OCI-LY7 (cell line): Measurements from ENCODE around the gene RLN3. TPM values are rescaled to one million over a fixed set of nuclear protein-coding genes. Genes with fewer than 3 reads are reported as not detected.

Experiments used
- BruUV-seq: library from RNA; stranded (reverse); fragments of 400-500 nt; replicated peaks from 2 replicates; lab custom pipeline; 2021; lab: Mats Ljungman, UMichigan
- CTCF ChIA-PET: fragments of 300-600 bp; sonication (Branson Sonifier 250); formaldehyde crosslinking; loops from one replicate; lab custom pipeline; 2022; ENCODE audit warnings: antibody characterized with exemption; ENCODE audit not compliant: unreplicated experiment; lab: Charles Lee
- POLR2A ChIA-PET: fragments of 300-600 bp; sonication (Branson Sonifier 250); formaldehyde crosslinking; loops from one replicate; lab custom pipeline; 2022; ENCODE audit warnings: antibody characterized with exemption; lab: Charles Lee
- DNase-seq: peaks from one replicate; pipeline ENCODE4 v3.0.0-alpha.2; 2015; ENCODE audit warnings: low spot score
- H2AFZ ChIP-seq: fragments of 200-600 bp; sonication (generic), shearing (Covaris generic); 2 replicates; pipeline ENCODE4 v1.6.1; 2014; ENCODE audit warnings: mild to moderate bottlenecking, antibody characterized with exemption, low read length, moderate library complexity
- H3K27ac ChIP-seq: fragments of 200-600 bp; sonication (generic); 2 replicates; pipeline ENCODE4 v1.5.1; 2014; ENCODE audit warnings: mixed run types, low read depth, mild to moderate bottlenecking, moderate library complexity, low read length, inconsistent platforms; ENCODE audit not compliant: poor library complexity, severe bottlenecking
- H3K36me3 ChIP-seq: fragments of 200-600 bp; sonication (generic); 2 replicates; pipeline ENCODE4 v1.6.1; 2014; ENCODE audit warnings: mild to moderate bottlenecking, antibody characterized with exemption, low read length, moderate library complexity, mixed read lengths; ENCODE audit not compliant: insufficient read depth
- H3K4me1 ChIP-seq: fragments of 200-600 bp; sonication (generic); 2 replicates; pipeline ENCODE4 v1.5.1; 2014; ENCODE audit warnings: mild to moderate bottlenecking, low read length; ENCODE audit not compliant: insufficient read depth, poor library complexity, severe bottlenecking
- H3K4me2 ChIP-seq: fragments of 200-600 bp; sonication (generic); 2 replicates; pipeline ENCODE4 v1.6.1; 2014; ENCODE audit warnings: mild to moderate bottlenecking, low read length
- H3K4me3 ChIP-seq: fragments of 200-600 bp; sonication (generic); 2 replicates; pipeline ENCODE4 v1.5.1; 2014; ENCODE audit warnings: mild to moderate bottlenecking, low read depth, low read length; ENCODE audit not compliant: poor library complexity, severe bottlenecking
- H3K79me2 ChIP-seq: fragments of 200-600 bp; sonication (generic); 2 replicates; pipeline ENCODE4 v1.6.1; 2016; ENCODE audit warnings: low read depth, mild to moderate bottlenecking, low read length, moderate library complexity, mixed read lengths; ENCODE audit not compliant: insufficient read depth
- H3K9me2 ChIP-seq: fragments of 200-600 bp; sonication (generic); 2 replicates; pipeline ENCODE4 v1.6.1; 2016; ENCODE audit warnings: mild to moderate bottlenecking, low read length, mixed read lengths; ENCODE audit not compliant: insufficient read depth
- H3K9me3 ChIP-seq: fragments of 200-600 bp; sonication (generic); 2 replicates; pipeline ENCODE4 v1.6.1; 2014; ENCODE audit warnings: mild to moderate bottlenecking, mixed run types, low read length, mixed read lengths
- H4K20me1 ChIP-seq: fragments of 200-600 bp; sonication (generic); 2 replicates; pipeline ENCODE4 v1.6.1; 2014; ENCODE audit warnings: mild to moderate bottlenecking, antibody characterized with exemption, low read length, moderate library complexity, mixed read lengths; ENCODE audit not compliant: insufficient read depth
- CTCF ChIP-seq: fragments of 200-600 bp; sonication (generic); conservative IDR thresholded peaks from 2 replicates; pipeline ENCODE4 v1.5.1; 2014; ENCODE audit warnings: mild to moderate bottlenecking, antibody characterized with exemption, low read length, moderate library complexity, mixed read lengths
- EZH2phosphoT487 ChIP-seq: fragments of 200-600 bp; sonication (generic); IDR thresholded peaks from 2 replicates; pipeline ENCODE4 v1.6.1; 2018; ENCODE audit warnings: low read depth, borderline replicate concordance, mild to moderate bottlenecking, mixed run types, antibody characterized with exemption, low read length, moderate library complexity, mixed read lengths
- intact Hi-C: fragments of 100-400 bp; cut with micrococcal nuclease; formaldehyde crosslinking; loops from one replicate; pipeline ENCODE4 v1.10.0; 2022; ENCODE audit not compliant: unreplicated experiment
- total RNA-seq, 2 experiments: library from RNA; depleted of rRNA in 1 of 2; stranded (reverse); fragments of >200 nt in 1 of 2; shearing (Covaris generic) in 1 of 2; gene quantifications; 2 replicates each; pipeline ENCODE4 v1.2.3, GENCODE V29; 2014 to 2022

The RLN3 gene
- total RNA-seq, 2 experiments from 2014 or later, result not detected

GRCh38 chr19:14006085-14006765 lies 21.7 kb upstream of the RLN3 start, which contains the start of gene RFX1:
RFX1 (minus strand) TSS chr19:14006320; CDS start chr19:13993843, 12,477 bp downstream.
- intact Hi-C loops, result loop anchor here (1.0 kb wide), 2 partner anchors 54 to 75 kb away; partner anchors contain the start of gene DCAF15
- Histone ChIP-seq H3K4me1 (peaks cover 43% of the 10 kb centered on the region), H3K36me3 (no peaks in the 10 kb centered on the region), H3K9me2 (no peaks in the 10 kb centered on the region), H3K4me2 (peak within 1 kb of the TSS; percentile 93), H3K9me3 (no peaks in the 10 kb centered on the region), H3K4me3 (peak within 1 kb of the TSS; percentile 78), H2AFZ (peak within 1 kb of the TSS; percentile 83), H3K27ac (peak within 1 kb of the TSS; percentile 87), H4K20me1 (no peaks in the 10 kb centered on the region), H3K79me2 (peaks cover 39% of the 10 kb centered on the region; the same call in 1 of the 2 replicates)
- CTCF ChIA-PET, result interaction anchor here (0.6 to 0.7 kb wide), 2 partner anchors 46 to 68 kb away, joined by 3 to 4 read pairs; partner anchors contain the start of gene PODNL1
- peak; percentile 99 for DNase-seq
- TF ChIP-seq CTCF (no peak), EZH2phosphoT487 (no peak)
- POLR2A ChIA-PET, result interaction anchor here (0.7 to 5.6 kb wide), 4 partner anchors 13 to 123 kb away, joined by 3 to 39 read pairs (median 5); no protein-coding TSS in a partner anchor
- no TSS peak for BruUV-seq

GRCh38 chr19:14006766-14007562 lies 21.0 kb upstream of the RLN3 start:
- POLR2A ChIA-PET, result interaction anchor here (0.5 to 5.6 kb wide), 5 partner anchors 12 to 124 kb away, joined by 3 to 39 read pairs (median 3); no protein-coding TSS in a partner anchor
- Histone ChIP-seq H3K4me3 (peak overlapping the region; percentile 78), H3K9me2 (no peaks in the 10 kb centered on the region), H3K79me2 (peaks cover 32% of the 10 kb centered on the region; the same call in 1 of the 2 replicates), H3K4me1 (peaks cover 35% of the 10 kb centered on the region), H2AFZ (peak overlapping the region; percentile 83), H3K4me2 (peak overlapping the region; percentile 77), H3K9me3 (no peaks in the 10 kb centered on the region), H3K27ac (peak overlapping the region; percentile 87), H4K20me1 (no peaks in the 10 kb centered on the region), H3K36me3 (no peaks in the 10 kb centered on the region)
- CTCF ChIA-PET, result no interaction called here
- DNase-seq, result no peak
- TSS peak; percentile 90 for BruUV-seq
- intact Hi-C loops, result loop anchor here (1.0 kb wide), 2 partner anchors 55 to 74 kb away; partner anchors contain the start of gene DCAF15
- no peak for TF ChIP-seq CTCF
- no peak for TF ChIP-seq EZH2phosphoT487
